Gastrocnemius medialis (tissue), 4 donors: Measurements from ENCODE around the gene FLII.

Source experiments
- CTCF ChIP-seq, 5 experiments: fragments of 450-650 bp in 3 of 5; fragments of 200-600 bp in 2 of 5; sonication (generic) in 2 of 5; IDR thresholded peaks in 4 of 5; conservative IDR thresholded peaks in 1 of 5; 1 replicate in 4 of 5; 2 replicates in 1 of 5; pipeline ENCODE4 v1.5.1; 2016 to 2019; ENCODE audit warnings: antibody characterized with exemption in 5 of 5, mild to moderate bottlenecking in 3 of 5, moderate library complexity in 3 of 5
- POLR2A ChIP-seq, 2 donors: fragments of 450-650 bp; IDR thresholded peaks; one replicate each; pipeline ENCODE4 v1.6.1; 2017; ENCODE audit warnings: antibody characterized with exemption in 2 of 2, mild to moderate bottlenecking in 2 of 2, moderate library complexity in 2 of 2

GRCh38 chr17:18198530-18198929 lies 60.0 kb downstream of the FLII start:
- TF ChIP-seq POLR2A (IDR thresholded peaks at IDR 0.05) (no peak), CTCF (IDR thresholded peaks at IDR 0.05 in 4 of 5, conservative IDR thresholded peaks at IDR 0.05 in 1 of 5) (no peak)
